NCI-H146 treated with DMSO at 0.1 percent for 48 hours (cell line): ENCODE data around the gene USP31.

Source experiments
- DNase-seq: peaks from one replicate; lab custom pipeline; 2025; ENCODE audit not compliant: unreplicated experiment; lab: John Stamatoyannopoulos, UW

The USP31 gene

DNA sequence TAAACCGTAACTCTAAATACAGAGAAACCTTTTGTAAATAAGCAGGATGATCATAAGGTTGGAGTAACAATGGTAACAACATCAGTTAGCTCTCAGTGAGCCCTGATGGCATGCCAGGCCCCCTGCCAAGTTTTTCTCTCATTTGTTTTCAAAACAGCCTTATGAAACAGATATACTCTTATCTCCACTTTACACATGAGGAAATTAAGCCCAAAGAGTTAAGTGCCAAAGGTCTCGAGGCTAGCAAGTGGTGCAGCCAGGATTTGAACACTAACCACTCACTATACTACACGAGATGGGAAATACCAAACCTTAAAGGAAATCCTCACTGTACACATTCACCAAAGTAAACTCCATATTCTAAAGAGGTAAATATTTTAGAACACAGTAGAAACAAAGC, 15.0 kb downstream of the USP31 start:
- no peak for DNase-seq

- no peak for DNase-seq
These were observed 16.3 kb downstream of the USP31 start for GRCh38 chr16:23132775-23133463.

- DNase-seq, result no peak
These were observed 17.2 kb downstream of the USP31 start for GRCh38 chr16:23131931-23132621.

DNA sequence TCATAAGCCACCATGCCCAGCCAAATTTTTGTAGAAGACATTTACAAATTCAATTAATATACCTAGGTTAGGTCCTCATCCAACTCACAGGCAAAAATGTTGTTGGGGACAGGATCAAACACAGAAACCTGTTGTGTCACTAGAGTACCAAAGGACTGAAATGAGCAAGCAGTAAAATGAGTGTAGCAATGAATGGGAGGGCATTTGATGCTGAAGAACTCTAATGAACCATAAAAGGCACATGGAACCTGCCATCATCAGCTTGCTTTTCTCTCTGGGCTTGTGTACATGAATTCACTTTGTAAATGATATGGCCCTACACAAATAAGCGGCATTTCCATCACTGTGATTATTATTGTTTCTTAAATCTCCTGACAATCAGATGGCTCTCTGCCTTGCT, 17.8 kb downstream of the USP31 start:
- DNase-seq, result no peak

DNA sequence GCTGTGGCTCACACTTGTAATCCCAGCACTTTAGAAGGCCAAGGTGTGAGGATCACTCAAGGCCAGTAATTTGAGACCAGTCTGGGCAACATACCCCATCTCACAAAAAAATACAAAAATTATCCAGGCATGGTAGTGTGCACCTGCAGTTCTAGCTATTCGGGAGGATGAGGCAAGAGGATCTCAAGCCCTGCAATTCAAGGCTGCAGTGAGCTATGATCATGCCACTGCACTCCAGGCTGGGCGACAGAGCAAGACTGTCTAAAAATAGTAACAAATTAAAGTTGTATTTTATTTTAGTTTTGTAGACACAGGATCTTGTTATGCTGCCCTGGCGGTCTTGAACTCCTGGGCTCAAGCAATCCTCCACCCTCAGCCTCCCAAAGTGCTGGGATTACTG, 18.2 kb downstream of the USP31 start:
- no peak for DNase-seq

- no peak for DNase-seq
These were observed 19.6 kb downstream of the USP31 start for GRCh38 chr16:23129686-23130085.

DNA sequence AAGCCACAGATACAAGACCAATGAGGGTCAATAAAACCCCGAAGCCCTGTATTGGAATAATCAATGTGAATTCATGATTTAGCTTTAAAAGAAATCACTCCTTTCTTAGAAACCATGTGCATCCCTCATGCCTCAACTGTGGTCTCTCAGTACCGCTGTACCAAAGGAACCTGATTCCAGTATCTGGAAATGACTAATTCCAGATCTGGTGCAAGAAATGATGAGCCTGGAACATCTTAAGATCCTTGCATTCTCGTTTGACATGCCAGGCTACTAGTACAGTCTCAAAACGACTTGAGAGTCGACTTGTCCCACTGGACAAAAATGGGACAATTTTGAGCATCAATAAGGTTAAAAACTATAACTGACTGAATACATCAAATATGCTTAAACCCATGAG, 21.2 kb downstream of the USP31 start:
- DNase-seq, result no peak

- no peak for DNase-seq
These were observed 24.0 kb downstream of the USP31 start for GRCh38 chr16:23125277-23125676.

DNA sequence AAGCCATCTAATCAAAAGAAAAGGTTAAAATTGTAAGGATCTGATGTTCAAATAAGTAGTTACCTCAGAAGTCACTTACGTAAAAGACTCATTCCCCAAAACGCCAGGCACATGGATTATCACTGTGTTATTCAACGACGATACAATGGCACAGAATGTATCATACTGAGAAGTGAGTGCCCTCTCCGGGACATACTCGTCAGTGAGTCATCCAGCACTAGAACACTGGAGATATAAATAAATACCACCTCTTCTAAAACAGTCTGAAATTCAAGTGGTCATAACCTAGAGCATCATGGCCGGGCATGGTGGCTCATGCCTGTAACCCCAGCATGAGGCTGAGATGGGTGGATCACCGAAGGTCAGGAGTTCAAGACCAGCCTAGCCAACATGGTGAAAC, 24.9 kb downstream of the USP31 start:
- no peak for DNase-seq

DNA sequence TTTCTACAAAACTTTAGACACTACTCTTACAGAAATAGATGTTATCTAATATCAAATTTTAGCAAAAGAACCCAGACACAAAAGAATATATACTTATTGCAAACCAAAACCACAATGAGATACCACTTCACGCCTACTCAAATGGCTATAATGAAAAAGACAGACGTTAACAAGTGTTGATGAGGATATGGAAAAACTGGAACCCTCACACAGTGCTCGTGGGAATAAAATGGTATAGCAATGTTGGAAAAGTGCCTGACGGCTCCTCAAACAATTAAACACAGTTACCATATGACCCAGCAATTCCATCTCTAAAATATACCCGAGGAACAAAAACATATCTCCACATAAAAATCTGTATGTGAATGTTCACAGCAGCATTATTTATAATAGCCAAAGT, 27.1 kb downstream of the USP31 start:
- no peak for DNase-seq

GRCh38 chr16:23121024-23121423, 28.2 kb downstream of the USP31 start:
- no peak for DNase-seq

GRCh38 chr16:23120562-23120961, 28.7 kb downstream of the USP31 start:
- no peak for DNase-seq

GRCh38 chr16:23119570-23119969, 29.7 kb downstream of the USP31 start:
- DNase-seq, result no peak

GRCh38 chr16:23114131-23114904, 34.9 kb downstream of the USP31 start:
- DNase-seq, result peak; percentile 12

DNA sequence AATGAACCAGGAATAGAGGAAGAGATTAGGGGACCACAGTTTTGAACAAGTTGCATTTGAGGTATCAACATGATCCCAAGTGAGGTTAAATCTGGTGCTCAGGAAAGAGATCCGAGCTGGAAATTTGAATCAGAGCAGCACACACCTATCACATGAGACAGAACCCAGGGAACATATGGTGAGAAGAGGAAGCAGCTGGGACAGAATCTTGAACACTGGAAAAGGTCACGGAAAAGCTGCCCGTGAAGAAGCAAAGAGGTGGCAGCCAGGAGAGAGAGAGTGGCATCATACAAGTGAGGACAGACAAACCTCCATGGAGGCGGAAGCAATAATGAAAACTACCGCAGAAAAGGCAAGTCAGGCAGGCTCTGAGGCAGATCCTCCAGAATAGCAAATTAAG, 36.1 kb downstream of the USP31 start:
- no peak for DNase-seq

GRCh38 chr16:23110257-23110899, 38.9 kb downstream of the USP31 start:
- DNase-seq, result no peak

GRCh38 chr16:23107936-23108335, 41.3 kb downstream of the USP31 start:
- no peak for DNase-seq

DNA sequence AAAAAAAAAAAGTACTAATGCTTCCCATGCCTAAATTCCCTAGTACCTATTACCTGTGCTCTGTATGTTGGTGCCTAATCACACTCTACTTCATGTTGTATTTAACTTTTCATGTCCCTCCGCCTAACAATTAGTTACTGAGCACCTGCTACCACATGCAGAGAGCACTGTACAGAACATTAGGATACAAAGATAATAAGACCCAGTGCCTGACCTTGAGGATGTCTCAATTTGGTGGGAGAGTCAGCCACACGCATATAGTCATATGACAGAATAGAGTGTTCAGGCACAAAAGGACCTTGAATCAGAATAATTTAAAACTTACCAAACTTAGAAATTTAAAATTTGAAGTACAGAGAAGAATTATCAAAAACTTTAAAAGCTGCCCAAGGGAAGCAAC, 42.1 kb downstream of the USP31 start:
- peak; percentile 62 for DNase-seq

DNA sequence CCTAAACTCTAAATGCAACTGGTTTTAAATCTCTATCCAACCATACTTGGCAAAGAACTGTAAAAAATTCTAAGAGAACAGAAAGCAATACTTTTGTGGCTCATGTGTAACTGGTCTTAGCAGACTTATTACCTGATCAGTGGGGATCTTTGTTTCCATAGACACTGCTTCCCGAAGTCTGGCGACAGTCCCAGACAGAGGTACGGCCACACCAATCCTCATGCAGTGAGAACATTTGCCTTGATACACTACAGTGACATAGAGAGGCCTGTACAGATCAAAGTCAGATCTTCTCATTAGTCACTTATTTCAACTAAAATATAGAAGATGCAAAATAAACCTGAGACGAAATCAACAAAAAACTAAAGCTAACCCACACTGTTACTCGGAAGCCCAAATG, 43.9 kb downstream of the USP31 start:
- DNase-seq, result no peak

- DNase-seq, result no peak
These were observed 45.0 kb downstream of the USP31 start for GRCh38 chr16:23104032-23104955.

DNA sequence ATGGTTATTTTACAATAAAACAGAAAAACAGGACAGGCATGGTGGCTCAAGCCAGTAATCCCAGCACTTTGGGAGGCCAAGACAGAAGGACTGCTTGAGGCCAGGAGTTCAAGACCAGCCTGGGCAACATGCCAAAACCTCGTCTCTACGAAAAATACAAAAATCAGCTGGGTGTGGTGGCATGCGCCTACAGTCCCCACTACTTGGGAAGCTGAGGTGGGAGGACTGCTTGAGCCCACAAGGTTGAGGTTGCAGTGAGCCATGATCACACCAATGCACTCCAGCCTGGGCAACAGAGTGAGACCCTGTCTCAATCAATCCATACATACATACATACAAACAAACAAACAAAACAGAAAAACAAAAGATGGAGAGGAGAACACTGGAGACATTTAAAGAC, 45.6 kb downstream of the USP31 start:
- DNase-seq, result no peak
